ENCODE data around the gene COL28A1. TPM values are rescaled to one million over a fixed set of nuclear protein-coding genes. Genes with fewer than 3 reads are reported as not detected.

The COL28A1 gene
- total RNA-seq, 1 experiment from 2014 or later, result 0.26 TPM

DNA sequence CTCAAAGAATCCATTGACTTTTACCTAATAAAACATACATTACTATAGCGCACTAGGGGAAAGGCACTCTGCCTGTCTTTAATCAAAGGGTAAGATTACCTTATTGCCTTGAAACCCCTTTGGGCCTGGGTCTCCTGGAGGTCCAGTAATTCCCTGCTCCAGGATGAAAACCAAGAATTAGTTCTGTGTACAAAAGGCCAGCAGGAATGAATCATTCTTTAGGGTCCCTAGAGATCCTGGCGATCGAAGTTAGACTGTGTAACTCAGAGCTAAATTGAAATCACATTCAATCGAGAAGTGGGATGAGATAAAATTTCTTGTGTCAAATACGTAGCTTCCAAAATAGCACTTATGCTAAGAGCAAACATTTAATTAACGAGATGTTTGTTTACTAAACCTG is 29.8 kb downstream of the COL28A1 start:
- Histone ChIP-seq H3K36me3 (ENCODE audit: low read depth, low read length) (no peaks in the 10 kb centered on the region), H3F3A (ENCODE audit: low read length, unreplicated experiment) (no peaks in the 10 kb centered on the region), H3K27ac (ENCODE audit: low read length) (no peak overlapping the region), H3K9ac (ENCODE audit: low read length) (no peak overlapping the region), H3K4me2 (ENCODE audit: low read length) (0 out of 2 replicates have a peak overlapping the region, but pooled peaks have one; percentile 14), H4K20me1 (ENCODE audit: low read length) (no peaks in the 10 kb centered on the region), H3K9me2 (replicated peaks; ENCODE audit: low read length) (no peaks in the 10 kb centered on the region), H3K27me3 (ENCODE audit: low read length) (no peaks in the 10 kb centered on the region), H2AFZ (ENCODE audit: low read length) (no peak overlapping the region), H3K79me2 (ENCODE audit: low read length) (no peaks in the 10 kb centered on the region), H3K4me1 (ENCODE audit: insufficient read depth, low read length) (peaks cover 12% of the 10 kb centered on the region), H3K4me3 (ENCODE audit: low read length) (no peak overlapping the region), H3K9me3 (ENCODE audit: low read length) (no peaks in the 10 kb centered on the region)
- ATAC-seq, result no peak; the same call in 1 of the 2 replicates
- TF ChIP-seq EZH2phosphoT487 (IDR thresholded peaks at IDR 0.05; ENCODE audit: borderline replicate concordance, low read length), result no peak
- TF ChIP-seq, protein P1, sequence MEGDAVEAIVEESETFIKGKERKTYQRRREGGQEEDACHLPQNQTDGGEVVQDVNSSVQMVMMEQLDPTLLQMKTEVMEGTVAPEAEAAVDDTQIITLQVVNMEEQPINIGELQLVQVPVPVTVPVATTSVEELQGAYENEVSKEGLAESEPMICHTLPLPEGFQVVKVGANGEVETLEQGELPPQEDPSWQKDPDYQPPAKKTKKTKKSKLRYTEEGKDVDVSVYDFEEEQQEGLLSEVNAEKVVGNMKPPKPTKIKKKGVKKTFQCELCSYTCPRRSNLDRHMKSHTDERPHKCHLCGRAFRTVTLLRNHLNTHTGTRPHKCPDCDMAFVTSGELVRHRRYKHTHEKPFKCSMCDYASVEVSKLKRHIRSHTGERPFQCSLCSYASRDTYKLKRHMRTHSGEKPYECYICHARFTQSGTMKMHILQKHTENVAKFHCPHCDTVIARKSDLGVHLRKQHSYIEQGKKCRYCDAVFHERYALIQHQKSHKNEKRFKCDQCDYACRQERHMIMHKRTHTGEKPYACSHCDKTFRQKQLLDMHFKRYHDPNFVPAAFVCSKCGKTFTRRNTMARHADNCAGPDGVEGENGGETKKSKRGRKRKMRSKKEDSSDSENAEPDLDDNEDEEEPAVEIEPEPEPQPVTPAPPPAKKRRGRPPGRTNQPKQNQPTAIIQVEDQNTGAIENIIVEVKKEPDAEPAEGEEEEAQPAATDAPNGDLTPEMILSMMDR (conservative IDR thresholded peaks at IDR 0.05; ENCODE audit: low read depth, low read length), result no peak
- no peak for TF ChIP-seq EZH2 (IDR thresholded peaks at IDR 0.05; ENCODE audit: low read length, unreplicated experiment)
- no peak for DNase-seq
- intact Hi-C loops (cut with micrococcal nuclease), result no loop called here
- CTCF ChIA-PET, result no interaction called here
- POLR2A ChIA-PET (ENCODE audit: unreplicated experiment), result no interaction called here
- no TSS peak for BruUV-seq (replicated peaks)

DNA sequence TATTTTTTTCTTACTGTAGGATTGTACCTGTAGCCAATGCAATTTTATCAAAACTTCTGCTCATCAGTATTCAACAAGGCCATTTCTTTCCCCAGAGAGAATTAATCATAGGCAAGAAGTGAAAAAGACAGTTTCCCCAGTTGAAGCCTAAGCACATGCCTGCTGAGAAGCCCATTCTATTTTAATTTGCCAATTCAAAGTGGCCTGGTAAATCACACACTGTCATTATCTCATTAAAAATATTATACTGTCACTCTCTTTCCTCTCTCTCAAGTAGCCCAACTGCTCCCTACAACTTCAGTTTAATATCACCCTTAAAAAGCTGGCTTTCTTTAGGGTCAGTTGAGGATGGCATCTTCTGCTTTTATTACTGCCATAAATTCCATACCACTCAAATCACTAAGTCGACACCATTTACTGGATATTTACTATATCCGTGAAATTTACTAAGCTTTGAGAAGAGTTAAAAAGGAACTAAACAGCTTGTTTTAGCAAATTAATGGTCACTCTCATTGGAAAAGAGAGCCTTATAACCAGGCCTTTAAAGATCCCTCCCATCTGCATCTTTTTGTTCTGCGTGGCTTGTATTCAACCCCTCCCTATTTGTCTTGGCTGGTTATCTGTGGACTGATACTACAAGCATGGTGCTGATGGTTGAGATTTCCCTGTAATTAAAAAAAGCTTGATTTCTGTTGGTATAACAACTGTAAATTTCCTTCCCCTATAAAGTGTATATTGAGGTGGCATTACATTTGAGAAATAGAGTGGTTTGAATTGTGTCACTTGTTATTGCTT is 30.6 kb downstream of the COL28A1 start:
- Histone ChIP-seq H3K27me3 (ENCODE audit: low read length) (no peaks in the 10 kb centered on the region), H3K4me1 (ENCODE audit: insufficient read depth, low read length) (peaks cover 12% of the 10 kb centered on the region), H2AFZ (ENCODE audit: low read length) (0 out of 2 replicates have a peak overlapping the region, but pooled peaks have one; percentile 2), H3K27ac (ENCODE audit: low read length) (no peak overlapping the region), H3K4me3 (ENCODE audit: low read length) (no peak overlapping the region), H4K20me1 (ENCODE audit: low read length) (no peaks in the 10 kb centered on the region), H3K9me3 (ENCODE audit: low read length) (no peaks in the 10 kb centered on the region), H3K9ac (ENCODE audit: low read length) (no peak overlapping the region), H3K9me2 (replicated peaks; ENCODE audit: low read length) (no peaks in the 10 kb centered on the region), H3K36me3 (ENCODE audit: low read depth, low read length) (no peaks in the 10 kb centered on the region), H3K4me2 (ENCODE audit: low read length) (0 out of 2 replicates have a peak overlapping the region, but pooled peaks have one; percentile 14), H3F3A (ENCODE audit: low read length, unreplicated experiment) (no peaks in the 10 kb centered on the region), H3K79me2 (ENCODE audit: low read length) (no peaks in the 10 kb centered on the region)
- intact Hi-C loops (cut with micrococcal nuclease), result no loop called here
- ChIA-PET POLR2A (ENCODE audit: unreplicated experiment) (no interaction called here), CTCF (no interaction called here)
- TF ChIP-seq, protein P1 (conservative IDR thresholded peaks at IDR 0.05; ENCODE audit: low read depth, low read length), result no peak
- DNase-seq, result peak; percentile 14
- no TSS peak for BruUV-seq (replicated peaks)
- peak; percentile 72; the same call in 1 of the 2 replicates for ATAC-seq

DNA sequence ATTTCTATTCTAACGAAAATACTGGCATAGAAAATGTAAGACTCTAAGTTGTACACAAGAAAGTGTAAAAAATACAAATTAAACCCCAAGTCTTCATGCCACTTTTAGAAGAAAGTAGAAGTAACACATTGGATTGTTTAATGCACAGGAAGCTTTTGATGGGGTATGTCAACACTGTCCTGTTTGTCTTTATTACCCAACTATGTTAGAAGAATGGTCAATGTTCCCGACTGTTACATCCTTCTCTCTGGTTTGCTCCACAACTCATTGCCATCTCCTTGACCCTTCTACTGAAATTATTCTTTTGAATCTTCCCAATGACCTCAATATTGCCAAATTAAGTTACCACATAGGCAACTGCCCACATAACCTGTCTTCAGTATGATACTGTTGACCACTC is 35.8 kb downstream of the COL28A1 start:
- H3F3A ChIP-seq (ENCODE audit: low read length, unreplicated experiment), result no peaks in the 10 kb centered on the region
- no peak overlapping the region for H2AFZ ChIP-seq (ENCODE audit: low read length)
- H3K4me1 ChIP-seq (ENCODE audit: insufficient read depth, low read length), result 0 out of 2 replicates have a peak, but pooled peaks cover 2% of the 10 kb centered on the region
- intact Hi-C loops (cut with micrococcal nuclease), result no loop called here
- no peak overlapping the region for H3K27ac ChIP-seq (ENCODE audit: low read length)
- H3K9ac ChIP-seq (ENCODE audit: low read length), result no peak overlapping the region
- H3K9me3 ChIP-seq (ENCODE audit: low read length), result no peaks in the 10 kb centered on the region
- H3K9me2 ChIP-seq (replicated peaks; ENCODE audit: low read length), result no peaks in the 10 kb centered on the region
- no peaks in the 10 kb centered on the region for H4K20me1 ChIP-seq (ENCODE audit: low read length)
- no peak overlapping the region for H3K4me3 ChIP-seq (ENCODE audit: low read length)
- POLR2A ChIA-PET (ENCODE audit: unreplicated experiment), result interaction anchor here (0.6 kb wide), 1 partner anchor 47 kb away, joined by 3 read pairs; no protein-coding TSS in a partner anchor
- DNase-seq (no peak), ATAC-seq (no peak)
- no peak overlapping the region for H3K4me2 ChIP-seq (ENCODE audit: low read length)
- H3K36me3 ChIP-seq (ENCODE audit: low read depth, low read length), result no peaks in the 10 kb centered on the region
- TF ChIP-seq, protein P1 (conservative IDR thresholded peaks at IDR 0.05; ENCODE audit: low read depth, low read length), result no peak
- no peak for TF ChIP-seq EZH2phosphoT487 (IDR thresholded peaks at IDR 0.05; ENCODE audit: borderline replicate concordance, low read length)
- TF ChIP-seq EZH2 (IDR thresholded peaks at IDR 0.05; ENCODE audit: low read length, unreplicated experiment), result no peak
- no peaks in the 10 kb centered on the region for H3K27me3 ChIP-seq (ENCODE audit: low read length)
- CTCF ChIA-PET, result no interaction called here
- no peaks in the 10 kb centered on the region for H3K79me2 ChIP-seq (ENCODE audit: low read length)
- BruUV-seq (replicated peaks), result no TSS peak
